Activated T-cell treated with anti-CD3 and anti-CD28 coated beads, Interleukin-2, amount 50 U/mL, for 72 hours (primary cell): ENCODE measurements around the gene RNU6-7. TPM values are rescaled to one million over a fixed set of nuclear protein-coding genes. Genes with fewer than 3 reads are reported as not detected.

Experiments used
- ATAC-seq, 2 donors: fragments of 150-1000 bp; cut with Tn5 transposase; replicated peaks in 1 of 2; 2 replicates each; pipeline ENCODE4 v1.10.0; 2021; ENCODE audit warnings: moderate library complexity in 2 of 2, mild to moderate bottlenecking in 1 of 2
- DNase-seq, 2 donors: peaks; one replicate each; pipeline ENCODE4 v3.0.0; 2021 to 2022; ENCODE audit warnings: mixed read lengths in 1 of 2
- H3K27ac Mint-ChIP-seq: one replicate; pipeline ENCODE4 v1.8.0; 2022; ENCODE audit warnings: mild to moderate bottlenecking, moderate library complexity, mixed read lengths
- H3K27me3 Mint-ChIP-seq: one replicate; pipeline ENCODE4 v1.8.0; 2022; ENCODE audit warnings: low read depth, mixed read lengths
- H3K36me3 Mint-ChIP-seq, 2 donors: one replicate each; pipeline ENCODE4 v1.8.0; 2022; ENCODE audit warnings: mixed read lengths in 2 of 2, mild to moderate bottlenecking in 1 of 2; ENCODE audit not compliant: insufficient read depth in 2 of 2
- H3K4me1 Mint-ChIP-seq: one replicate; pipeline ENCODE4 v1.8.0; 2022; ENCODE audit warnings: low read depth, mixed read lengths
- H3K4me3 Mint-ChIP-seq, 2 donors: one replicate each; pipeline ENCODE4 v1.8.0; 2022; ENCODE audit warnings: mild to moderate bottlenecking in 2 of 2, mixed read lengths in 2 of 2, moderate library complexity in 2 of 2
- H3K9me3 Mint-ChIP-seq, 2 donors: one replicate each; pipeline ENCODE4 v1.8.0; 2022; ENCODE audit warnings: mixed read lengths in 2 of 2
- total RNA-seq, 2 donors: library from RNA; stranded (reverse); gene quantifications; one replicate each; pipeline ENCODE4 v1.2.3, GENCODE V29; 2022

Gene RNU6-7
- total RNA-seq, 2 donors from 2014 or later, result not detected

GRCh38 chr14:32251530-32251929, 49.7 kb downstream of the RNU6-7 start:
- no peak overlapping the region for H3K27ac Mint-ChIP-seq
- no peaks in the 10 kb centered on the region for H3K36me3 Mint-ChIP-seq
- H3K4me3 Mint-ChIP-seq, result no peak overlapping the region
- H3K4me1 Mint-ChIP-seq, result no peaks in the 10 kb centered on the region
- H3K27me3 Mint-ChIP-seq, result no peaks in the 10 kb centered on the region
- ATAC-seq, result no peak
- no peaks in the 10 kb centered on the region for H3K9me3 Mint-ChIP-seq
- no peak for DNase-seq

Other genes starting within 250 kb of the RNU6-7 start
- gene ARHGAP5, start 124.7 kb upstream of the RNU6-7 start, total RNA-seq, result 10 to 100 TPM; 29.5 to 42.8 TPM
- gene RNU6-8, start 1.2 kb downstream of the RNU6-7 start, total RNA-seq, result not detected
- gene AKAP6, start 127.3 kb downstream of the RNU6-7 start, total RNA-seq, result 1 to 10 TPM; 3.6 to 3.9 TPM